ENCODE measurements around the gene APOO. TPM values are rescaled to one million over a fixed set of nuclear protein-coding genes. Genes with fewer than 3 reads are reported as not detected.

Gene APOO
- total and polyA plus RNA-seq, 2 of the 13 experiments (the other 11 are each of a cell fraction or from before 2014, with no cell fraction given) = 9.7 to 22.1 TPM

GRCh38 chrX:23907498-23908218, at the start of gene APOO, which contains the start of gene CXorf58 (continued):
- no peak for TF ChIP-seq SMARCE1 (IDR thresholded peaks at IDR 0.05; ENCODE audit: borderline replicate concordance)
- TF ChIP-seq ZNF556 (CRISPR knock-in tag; IDR thresholded peaks at IDR 0.05; ENCODE audit: borderline replicate concordance) = no peak
- TF ChIP-seq RCOR2 (CRISPR knock-in tag; IDR thresholded peaks at IDR 0.05) = no peak
- no peak for TF ChIP-seq SATB2 (CRISPR knock-in tag; IDR thresholded peaks at IDR 0.05)
- no peak for TF ChIP-seq SIN3A (IDR thresholded peaks at IDR 0.05; ENCODE audit: borderline replicate concordance, low read depth, low read length)
- no peak for TF ChIP-seq AHR (CRISPR knock-in tag; IDR thresholded peaks at IDR 0.05)
- no peak for TF ChIP-seq FOXK1 (CRISPR knock-in tag; IDR thresholded peaks at IDR 0.05; ENCODE audit: borderline replicate concordance, low read depth)
- TF ChIP-seq E2F2 (CRISPR knock-in tag; IDR thresholded peaks at IDR 0.05; ENCODE audit: borderline replicate concordance) = no peak
- TF ChIP-seq ZBTB46 (CRISPR knock-in tag; IDR thresholded peaks at IDR 0.05; ENCODE audit: borderline replicate concordance) = no peak
- no peak for TF ChIP-seq U2AF1 (optimal IDR thresholded peaks at IDR 0.05; ENCODE audit: low read depth, low read length)
- 0 out of 2 replicates have a peak, but pooled peaks have one; percentile 22 for TF ChIP-seq KAT8 (CRISPR knock-in tag; IDR thresholded peaks at IDR 0.05)
- TF ChIP-seq DNMT3B (CRISPR knock-in tag; conservative IDR thresholded peaks at IDR 0.05) = no peak
- TF ChIP-seq CC2D1A (CRISPR knock-in tag; IDR thresholded peaks at IDR 0.05) = no peak
- TF ChIP-seq HNRNPL (IDR thresholded peaks at IDR 0.05; ENCODE audit: low read depth, low read length) = no peak
- no peak for TF ChIP-seq TBP (CRISPR knock-in tag; IDR thresholded peaks at IDR 0.05)
- no peak for TF ChIP-seq GATA4 (IDR thresholded peaks at IDR 0.05; ENCODE audit: borderline replicate concordance, low read depth)
- no peak for TF ChIP-seq SP1 (IDR thresholded peaks at IDR 0.05)
- peak; percentile 46; the same call in 1 of the 2 replicates for TF ChIP-seq SP1 (CRISPR knock-in tag; IDR thresholded peaks at IDR 0.05)
- TF ChIP-seq TERF1 (CRISPR knock-in tag; IDR thresholded peaks at IDR 0.05) = no peak
- TF ChIP-seq NFYB (CRISPR knock-in tag; IDR thresholded peaks at IDR 0.05) = no peak
